Neural cell (in vitro differentiated cells): Measurements from ENCODE around the gene ARL13B. TPM values are rescaled to one million over a fixed set of nuclear protein-coding genes. Genes with fewer than 3 reads are reported as not detected.
"Not testable (repeated sequence)": the region's sequence is repeated elsewhere in the genome, so short reads cannot be mapped to it uniquely, and the experiment has no call there.

Experiments
- H2AFZ ChIP-seq: fragments of 200-600, 300-800 bp; sonication (generic), shearing (Covaris generic); 2 replicates; pipeline ENCODE4 v1.6.0; 2014; ENCODE audit warnings: low read depth, mild to moderate bottlenecking, antibody characterized with exemption, low read length, moderate library complexity
- H3F3A ChIP-seq: fragments of 200-600 bp; shearing (Covaris generic); 2 replicates; pipeline ENCODE4 v1.6.1; 2016; ENCODE audit warnings: mild to moderate bottlenecking, moderate library complexity, mixed read lengths, antibody characterized with exemption, low read length; ENCODE audit not compliant: insufficient read depth, poor library complexity, severe bottlenecking
- H3K27ac ChIP-seq: fragments of 200-600, 300-800 bp; sonication (generic), shearing (Covaris generic); 2 replicates; pipeline ENCODE4 v1.5.1; 2014; ENCODE audit warnings: mild to moderate bottlenecking, low read length, moderate library complexity
- H3K27me3 ChIP-seq: fragments of 300-800, 200-600 bp; sonication (generic), shearing (Covaris generic); 2 replicates; pipeline ENCODE4 v1.6.0; 2014; ENCODE audit warnings: mild to moderate bottlenecking, low read depth, low read length, moderate library complexity; ENCODE audit not compliant: insufficient read depth
- H3K36me3 ChIP-seq: fragments of 300-800, 200-600 bp; sonication (generic), shearing (Covaris generic); 2 replicates; pipeline ENCODE4 v1.5.1; 2014; ENCODE audit warnings: mild to moderate bottlenecking, antibody characterized with exemption, low read length, moderate library complexity; ENCODE audit not compliant: insufficient read depth
- H3K4me2 ChIP-seq: fragments of 300-800, 200-600 bp; sonication (generic), shearing (Covaris generic); 2 replicates; pipeline ENCODE4 v1.6.0; 2014; ENCODE audit warnings: mild to moderate bottlenecking, low read length
- H3K4me3 ChIP-seq: fragments of 300-800, 200-600 bp; sonication (generic), shearing (Covaris generic); 2 replicates; pipeline ENCODE4 v1.5.1; 2014; ENCODE audit warnings: mild to moderate bottlenecking, low read length, moderate library complexity
- H3K79me2 ChIP-seq: fragments of 200-600 bp; shearing (Covaris generic); replicated peaks from 2 replicates; pipeline ENCODE4 v1.6.0; 2014; ENCODE audit warnings: mild to moderate bottlenecking, low read length, moderate library complexity; ENCODE audit not compliant: insufficient read depth
- H3K9ac ChIP-seq: fragments of 300-800, 200-600 bp; sonication (generic), shearing (Covaris generic); 2 replicates; pipeline ENCODE4 v1.6.1; 2016; ENCODE audit warnings: mild to moderate bottlenecking, low read length, mixed read lengths
- H3K9me2 ChIP-seq: fragments of 200-600 bp; shearing (Covaris generic); 2 replicates; pipeline ENCODE4 v1.6.1; 2016; ENCODE audit warnings: mild to moderate bottlenecking, low read length, mixed read lengths; ENCODE audit not compliant: insufficient read depth
- H3K9me3 ChIP-seq: fragments of 200-600, 300-800 bp; sonication (generic), shearing (Covaris generic); 2 replicates; pipeline ENCODE4 v1.6.1; 2016; ENCODE audit warnings: mild to moderate bottlenecking, mixed run types, low read length, moderate library complexity, mixed read lengths
- H4K20me1 ChIP-seq: fragments of 200-600 bp; shearing (Covaris generic); 2 replicates; pipeline ENCODE4 v1.6.1; 2016; ENCODE audit warnings: mild to moderate bottlenecking, mixed run types; ENCODE audit not compliant: insufficient read depth
- CTCF ChIP-seq: fragments of 450-650 bp; IDR thresholded peaks from 2 replicates; pipeline ENCODE4 v1.5.1; 2014; ENCODE audit warnings: antibody characterized with exemption, mild to moderate bottlenecking, moderate library complexity; ENCODE audit not compliant: poor library complexity, severe bottlenecking
- EP300 ChIP-seq: fragments of 450-650 bp; conservative IDR thresholded peaks from 2 replicates; pipeline ENCODE4 v1.6.1; 2014; ENCODE audit warnings: antibody characterized with exemption, mild to moderate bottlenecking, moderate library complexity; ENCODE audit not compliant: poor library complexity, severe bottlenecking
- EZH2 ChIP-seq: fragments of 200-600, 300-800 bp; shearing (Covaris generic), sonication (generic); IDR thresholded peaks from 2 replicates; pipeline ENCODE4 v1.6.1; 2014; ENCODE audit warnings: antibody characterized with exemption, low read length, borderline replicate concordance, mild to moderate bottlenecking; ENCODE audit not compliant: insufficient read depth, poor library complexity, severe bottlenecking
- MXI1 ChIP-seq: fragments of 450-650 bp; conservative IDR thresholded peaks from 2 replicates; pipeline ENCODE4 v1.6.1; 2014; ENCODE audit warnings: antibody characterized with exemption, mild to moderate bottlenecking; ENCODE audit not compliant: poor library complexity, severe bottlenecking
- POLR2AphosphoS5 ChIP-seq: IDR thresholded peaks from 2 replicates; pipeline ENCODE4 v1.6.1; 2012
- RAD21 ChIP-seq: fragments of 450-650 bp; conservative IDR thresholded peaks from 2 replicates; pipeline ENCODE4 v1.6.1; 2014; ENCODE audit warnings: antibody characterized with exemption, mild to moderate bottlenecking, moderate library complexity
- REST ChIP-seq: IDR thresholded peaks from 2 replicates; pipeline ENCODE4 v1.6.1; 2012; ENCODE audit warnings: borderline replicate concordance
- SMC3 ChIP-seq: fragments of 450-650 bp; conservative IDR thresholded peaks from 2 replicates; pipeline ENCODE4 v1.6.1; 2014; ENCODE audit warnings: antibody characterized with exemption, mild to moderate bottlenecking, moderate library complexity; ENCODE audit not compliant: poor library complexity
- TAF1 ChIP-seq: IDR thresholded peaks from 2 replicates; pipeline ENCODE4 v1.6.1; 2012; ENCODE audit warnings: low read depth
- polyA plus RNA-seq: library from polyadenylated mRNA; depleted of rRNA; stranded (reverse); fragments of >200 nt; gene quantifications from 2 replicates; pipeline ENCODE4 v1.2.3, GENCODE V29; 2014

Gene ARL13B
- polyA plus RNA-seq, 1 donor from 2014 or later, result 13.7 TPM

DNA sequence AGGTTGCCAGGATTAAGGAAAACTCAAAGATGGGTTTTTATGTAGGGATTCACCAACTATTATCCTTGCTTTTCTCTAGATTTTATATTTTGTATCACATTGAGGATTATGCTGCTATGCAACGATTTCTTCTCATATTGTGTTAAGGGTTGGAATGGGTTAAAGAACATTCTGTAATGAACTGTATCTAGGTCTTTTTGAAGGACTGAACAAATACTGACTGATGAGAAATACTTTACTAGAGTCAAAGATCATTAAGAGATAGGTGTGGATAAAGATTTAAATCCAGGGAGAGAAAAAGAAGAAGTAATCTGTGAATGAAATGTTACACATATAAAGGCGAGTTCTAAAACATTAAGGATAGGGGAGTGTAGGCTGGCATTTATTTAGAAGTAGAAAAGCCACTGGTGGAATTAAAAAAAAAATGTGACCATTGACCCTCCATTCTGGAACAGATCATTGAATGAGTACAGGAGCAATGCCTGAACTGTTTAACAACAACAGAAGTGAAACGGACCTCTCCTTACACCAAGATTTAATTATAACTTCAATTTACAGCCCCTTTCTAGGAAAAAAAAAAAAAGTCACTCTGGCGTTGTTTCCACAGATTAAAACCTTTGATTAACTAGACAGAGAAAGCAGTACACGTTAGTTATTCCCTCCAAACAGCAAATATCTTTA lies 45.4 kb upstream of the ARL13B start:
- Histone ChIP-seq H3K9me3 (no peaks in the 10 kb centered on the region), H3F3A (no peaks in the 10 kb centered on the region), H3K27me3 (no peaks in the 10 kb centered on the region), H3K4me3 (no peak overlapping the region), H4K20me1 (no peaks in the 10 kb centered on the region), H3K9ac (no peak overlapping the region), H3K27ac (no peak overlapping the region), H3K4me2 (no peak overlapping the region), H3K9me2 (no peaks in the 10 kb centered on the region), H3K36me3 (no peaks in the 10 kb centered on the region), H3K79me2 (no peaks in the 10 kb centered on the region), H2AFZ (no peak overlapping the region)
- TF ChIP-seq EZH2 (no peak), MXI1 (no peak), SMC3 (no peak), CTCF (no peak), EP300 (no peak), REST (no peak), TAF1 (no peak), RAD21 (no peak), POLR2AphosphoS5 (no peak)

DNA sequence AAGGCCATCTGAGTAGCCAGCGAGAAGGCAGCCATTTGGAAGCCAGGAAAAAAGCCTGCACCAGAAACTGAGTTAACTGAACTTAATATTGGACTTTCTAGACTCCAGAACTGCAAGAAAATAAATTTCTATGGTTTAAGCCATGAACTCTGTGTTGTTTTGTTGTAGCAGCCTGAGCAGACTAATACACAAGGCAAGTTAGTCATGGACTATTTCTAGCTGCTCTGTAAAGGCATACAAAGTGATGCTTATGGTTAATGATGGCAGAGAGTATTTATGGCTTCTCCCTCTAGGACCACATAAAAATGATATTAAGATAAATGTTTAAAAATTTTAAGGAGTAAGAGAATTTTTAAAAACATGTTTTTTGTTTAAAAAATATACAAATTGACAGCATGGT lies 43.4 kb upstream of the ARL13B start:
- Histone ChIP-seq H3K9me2 (no peaks in the 10 kb centered on the region), H3K27me3 (no peaks in the 10 kb centered on the region), H3F3A (no peaks in the 10 kb centered on the region), H3K9ac (no peak overlapping the region), H3K27ac (no peak overlapping the region), H2AFZ (no peak overlapping the region), H4K20me1 (no peaks in the 10 kb centered on the region), H3K4me2 (no peak overlapping the region), H3K4me3 (no peak overlapping the region), H3K36me3 (no peaks in the 10 kb centered on the region), H3K79me2 (no peaks in the 10 kb centered on the region), H3K9me3 (no peaks in the 10 kb centered on the region)
- TF ChIP-seq MXI1 (no peak), REST (no peak), CTCF (no peak), RAD21 (no peak), EZH2 (no peak), EP300 (no peak), POLR2AphosphoS5 (no peak), SMC3 (no peak), TAF1 (no peak)

- not testable (repeated sequence) for H3K9me3 ChIP-seq, H4K20me1 ChIP-seq, H3K79me2 ChIP-seq, H3K4me3 ChIP-seq, H3K9me2 ChIP-seq, H3K27ac ChIP-seq, H3F3A ChIP-seq, H3K36me3 ChIP-seq, H3K27me3 ChIP-seq, H2AFZ ChIP-seq, H3K9ac ChIP-seq, H3K4me2 ChIP-seq
Measured at GRCh38 chr3:93937485-93937884, 42.5 kb upstream of the ARL13B start.
